ENCODE measurements around the gene VIPR1.

The VIPR1 gene

GRCh38 chr3:42531470-42531869 lies 29.0 kb downstream of the VIPR1 start:
- no peak overlapping the region for H3K4me2 ChIP-seq (ENCODE audit: low read length)
- H3K9me3 ChIP-seq (ENCODE audit: control insufficient read depth, insufficient read depth, low read length): no peaks in the 10 kb centered on the region
- no peaks in the 10 kb centered on the region for H3K79me2 ChIP-seq (ENCODE audit: control insufficient read depth, low read length)
- H3K27ac ChIP-seq (ENCODE audit: low read depth, low read length): no peak overlapping the region
- no peak overlapping the region for H3K4me3 ChIP-seq (ENCODE audit: low read length)
- TF ChIP-seq EZH2phosphoT487 (IDR thresholded peaks at IDR 0.05; ENCODE audit: borderline replicate concordance, low read length): no peak
- no peak for TF ChIP-seq CTCF (IDR thresholded peaks at IDR 0.05; ENCODE audit: low read depth, low read length, poor library complexity, severe bottlenecking)
- H3K27me3 ChIP-seq (ENCODE audit: control insufficient read depth, low read length): 0 out of 2 replicates have a peak, but pooled peaks cover 2% of the 10 kb centered on the region
- H4K20me1 ChIP-seq (ENCODE audit: control insufficient read depth, insufficient read depth, low read depth, low read length): no peaks in the 10 kb centered on the region
- no peaks in the 10 kb centered on the region for H3K9me2 ChIP-seq (replicated peaks; ENCODE audit: control insufficient read depth, low read length)
- no peaks in the 10 kb centered on the region for H3F3A ChIP-seq (ENCODE audit: control insufficient read depth, insufficient read depth)
- no peaks in the 10 kb centered on the region for H3K36me3 ChIP-seq (ENCODE audit: control insufficient read depth, low read length)
- H3K4me1 ChIP-seq (ENCODE audit: control insufficient read depth, low read length): no peaks in the 10 kb centered on the region

GRCh38 chr3:42532229-42532628 lies 29.8 kb downstream of the VIPR1 start:
- Histone ChIP-seq H3K36me3 (ENCODE audit: control insufficient read depth, low read length) (no peaks in the 10 kb centered on the region), H3K4me2 (ENCODE audit: low read length) (no peak overlapping the region), H3K9me2 (replicated peaks; ENCODE audit: control insufficient read depth, low read length) (no peaks in the 10 kb centered on the region), H3K9me3 (ENCODE audit: control insufficient read depth, insufficient read depth, low read length) (no peaks in the 10 kb centered on the region), H3K27ac (ENCODE audit: low read depth, low read length) (no peak overlapping the region), H3F3A (ENCODE audit: control insufficient read depth, insufficient read depth) (no peaks in the 10 kb centered on the region), H3K79me2 (ENCODE audit: control insufficient read depth, low read length) (no peaks in the 10 kb centered on the region), H4K20me1 (ENCODE audit: control insufficient read depth, insufficient read depth, low read depth, low read length) (no peaks in the 10 kb centered on the region), H3K4me3 (ENCODE audit: low read length) (no peak overlapping the region), H3K4me1 (ENCODE audit: control insufficient read depth, low read length) (no peaks in the 10 kb centered on the region), H3K27me3 (ENCODE audit: control insufficient read depth, low read length) (0 out of 2 replicates have a peak, but pooled peaks cover 2% of the 10 kb centered on the region)
- no peak for TF ChIP-seq CTCF (IDR thresholded peaks at IDR 0.05; ENCODE audit: low read depth, low read length, poor library complexity, severe bottlenecking)
- no peak for TF ChIP-seq EZH2phosphoT487 (IDR thresholded peaks at IDR 0.05; ENCODE audit: borderline replicate concordance, low read length)

GRCh38 chr3:42533161-42533897 lies 30.9 kb downstream of the VIPR1 start:
- H3K36me3 ChIP-seq (ENCODE audit: control insufficient read depth, low read length): no peaks in the 10 kb centered on the region
- H3K27me3 ChIP-seq (ENCODE audit: control insufficient read depth, low read length): 0 out of 2 replicates have a peak, but pooled peaks cover 2% of the 10 kb centered on the region
- no peaks in the 10 kb centered on the region for H3F3A ChIP-seq (ENCODE audit: control insufficient read depth, insufficient read depth)
- H3K4me3 ChIP-seq (ENCODE audit: low read length): no peak overlapping the region
- no peaks in the 10 kb centered on the region for H3K4me1 ChIP-seq (ENCODE audit: control insufficient read depth, low read length)
- H3K9me3 ChIP-seq (ENCODE audit: control insufficient read depth, insufficient read depth, low read length): no peaks in the 10 kb centered on the region
- no peak for TF ChIP-seq CTCF (IDR thresholded peaks at IDR 0.05; ENCODE audit: low read depth, low read length, poor library complexity, severe bottlenecking)
- TF ChIP-seq EZH2phosphoT487 (IDR thresholded peaks at IDR 0.05; ENCODE audit: borderline replicate concordance, low read length): no peak
- no peaks in the 10 kb centered on the region for H3K79me2 ChIP-seq (ENCODE audit: control insufficient read depth, low read length)
- no peak overlapping the region for H3K4me2 ChIP-seq (ENCODE audit: low read length)
- no peaks in the 10 kb centered on the region for H3K9me2 ChIP-seq (replicated peaks; ENCODE audit: control insufficient read depth, low read length)
- no peak overlapping the region for H3K27ac ChIP-seq (ENCODE audit: low read depth, low read length)
- no peaks in the 10 kb centered on the region for H4K20me1 ChIP-seq (ENCODE audit: control insufficient read depth, insufficient read depth, low read depth, low read length)

Measured in DOHH2 (cell line).